Neural progenitor cell (in vitro differentiated cells): Measurements from ENCODE around the gene TRIM69. TPM values are rescaled to one million over a fixed set of nuclear protein-coding genes. Genes with fewer than 3 reads are reported as not detected.

Experiments
- DNase-seq: peaks from one replicate; pipeline ENCODE4 v3.0.0-alpha.2; 2016; ENCODE audit warnings: low spot score
- H2AFZ ChIP-seq: fragments of 200-600 bp; sonication (generic); replicated peaks from 2 replicates; pipeline ENCODE4 v1.6.1; 2016; ENCODE audit warnings: antibody characterized with exemption
- H3F3A ChIP-seq: fragments of 200-600 bp; sonication (generic); 2 replicates; pipeline ENCODE4 v1.6.1; 2016; ENCODE audit warnings: antibody characterized with exemption, low read depth
- H3K27ac ChIP-seq: fragments of 200-600 bp; sonication (generic); 2 replicates; pipeline ENCODE4 v1.5.1; 2016; ENCODE audit warnings: mild to moderate bottlenecking
- H3K27me3 ChIP-seq: fragments of 200-600 bp; sonication (generic); 2 replicates; pipeline ENCODE4 v1.6.1; 2016; ENCODE audit warnings: mild to moderate bottlenecking, moderate library complexity
- H3K36me3 ChIP-seq: fragments of 200-600 bp; sonication (generic); 2 replicates; pipeline ENCODE4 v1.5.1; 2016
- H3K4me1 ChIP-seq: fragments of 200-600 bp; sonication (generic); 2 replicates; pipeline ENCODE4 v1.6.1; 2016; ENCODE audit warnings: mixed run types
- H3K4me2 ChIP-seq: fragments of 200-600 bp; sonication (generic); 2 replicates; pipeline ENCODE4 v1.6.1; 2016
- H3K4me3 ChIP-seq: fragments of 200-600 bp; sonication (generic); 2 replicates; pipeline ENCODE4 v1.5.1; 2016
- H3K79me2 ChIP-seq: fragments of 200-600 bp; sonication (generic); 2 replicates; pipeline ENCODE4 v1.6.1; 2016; ENCODE audit warnings: low read depth
- H3K9ac ChIP-seq: fragments of 200-600 bp; sonication (generic); 2 replicates; pipeline ENCODE4 v1.6.1; 2016
- H3K9me3 ChIP-seq: fragments of 200-600 bp; sonication (generic); 2 replicates; pipeline ENCODE4 v1.5.1; 2016; ENCODE audit warnings: low read depth
- H4K20me1 ChIP-seq: fragments of 200-600 bp; sonication (generic); 2 replicates; pipeline ENCODE4 v1.6.1; 2016; ENCODE audit warnings: low read depth
- H3K27ac Mint-ChIP-seq: 3 replicates; pipeline ENCODE4 v1.8.0; 2021; ENCODE audit warnings: mixed read lengths
- H3K27me3 Mint-ChIP-seq: 2 replicates; pipeline ENCODE4 v1.8.0; 2022; ENCODE audit warnings: low read depth, mild to moderate bottlenecking, inconsistent platforms, moderate library complexity, mixed read lengths; ENCODE audit not compliant: insufficient read depth
- H3K36me3 Mint-ChIP-seq: 3 replicates; pipeline ENCODE4 v1.8.0; 2021; ENCODE audit warnings: mixed read lengths
- H3K4me1 Mint-ChIP-seq: 3 replicates; pipeline ENCODE4 v1.8.0; 2021; ENCODE audit warnings: mixed read lengths
- H3K4me3 Mint-ChIP-seq: 3 replicates; pipeline ENCODE4 v1.8.0; 2021; ENCODE audit warnings: mild to moderate bottlenecking, moderate library complexity, mixed read lengths
- H3K9me3 Mint-ChIP-seq: 3 replicates; pipeline ENCODE4 v1.8.0; 2020; ENCODE audit warnings: mixed read lengths
- CTCF ChIP-seq: fragments of 200-600 bp; sonication (generic); IDR thresholded peaks from 2 replicates; pipeline ENCODE4 v1.5.1; 2017; ENCODE audit warnings: antibody characterized with exemption, mild to moderate bottlenecking
- EZH2 ChIP-seq: fragments of 200-600 bp; sonication (generic); IDR thresholded peaks from 2 replicates; pipeline ENCODE4 v1.6.1; 2017; ENCODE audit warnings: antibody characterized with exemption, mild to moderate bottlenecking, moderate library complexity
- EZH2phosphoT487 ChIP-seq: fragments of 200-600 bp; sonication (generic); IDR thresholded peaks from 2 replicates; pipeline ENCODE4 v1.6.1; 2017; ENCODE audit warnings: antibody characterized with exemption
- total RNA-seq: library from RNA; depleted of rRNA; stranded (reverse); fragments of >200 nt; gene quantifications from 2 replicates; pipeline ENCODE4 v1.2.3, GENCODE V29; 2015; ENCODE audit warnings: low replicate concordance

TRIM69 gene
- total RNA-seq, 1 donor from 2014 or later = 0.51 TPM

DNA sequence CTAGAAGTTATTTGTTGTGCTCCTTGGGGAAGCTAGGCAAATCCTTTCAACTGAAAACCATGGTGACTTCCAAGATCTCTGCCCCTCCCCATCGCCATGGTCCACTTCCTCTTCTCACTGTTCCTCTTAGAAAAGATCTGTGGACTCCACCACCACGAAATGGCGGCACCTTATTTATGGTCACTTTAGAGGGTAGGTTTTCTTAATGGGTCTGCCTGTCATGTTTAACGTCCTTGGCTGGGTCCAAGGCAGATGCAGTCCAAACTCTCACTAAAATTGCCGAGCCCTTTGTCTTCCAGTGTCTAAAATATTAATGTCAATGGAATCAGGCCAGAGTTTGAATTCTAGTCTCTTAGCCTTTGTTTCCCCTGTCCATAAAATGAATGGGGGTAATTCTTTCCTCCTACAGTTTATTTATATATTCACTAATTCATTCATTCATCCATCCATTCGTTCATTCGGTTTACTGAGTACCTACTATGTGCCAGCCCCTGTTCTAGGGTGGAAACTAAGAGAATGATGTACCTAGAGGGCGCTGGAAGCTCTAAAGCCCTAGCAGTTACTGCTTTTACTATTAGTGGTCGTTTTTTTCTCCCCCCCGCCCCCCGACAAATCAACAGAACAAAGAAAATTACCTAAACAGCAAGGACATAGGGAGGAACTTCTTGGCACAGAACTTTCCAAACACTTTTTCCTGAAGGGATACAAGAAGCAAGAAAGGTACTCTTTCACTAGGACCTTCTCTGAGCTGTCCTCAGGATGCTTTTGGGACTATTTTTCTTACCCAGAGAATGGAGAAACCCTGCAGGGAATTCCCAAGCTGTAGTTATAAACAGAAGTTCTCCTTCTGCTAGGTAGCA lies 25.9 kb upstream of the TRIM69 start:
- H3K27me3 ChIP-seq = peaks cover 21% of the 10 kb centered on the region
- H3F3A ChIP-seq = no peaks in the 10 kb centered on the region
- H2AFZ ChIP-seq = peak overlapping the region; percentile 99
- no peaks in the 10 kb centered on the region for H3K79me2 ChIP-seq
- no peaks in the 10 kb centered on the region for H3K9me3 Mint-ChIP-seq
- H3K4me3 Mint-ChIP-seq = peak overlapping the region; percentile 97
- H3K27me3 Mint-ChIP-seq = no peaks in the 10 kb centered on the region
- H3K9ac ChIP-seq = peak overlapping the region; percentile 21
- H4K20me1 ChIP-seq = no peaks in the 10 kb centered on the region
- TF ChIP-seq EZH2 (no peak), CTCF (peak; percentile 29)
- peak overlapping the region; percentile 92 for H3K4me2 ChIP-seq
- H3K27ac Mint-ChIP-seq = peak overlapping the region; percentile 99
- H3K27ac ChIP-seq = no peak overlapping the region
- no peaks in the 10 kb centered on the region for H3K9me3 ChIP-seq
- H3K4me1 ChIP-seq = no peaks in the 10 kb centered on the region
- peak overlapping the region; percentile 80 for H3K4me3 ChIP-seq
- peaks cover 17% of the 10 kb centered on the region for H3K4me1 Mint-ChIP-seq
- peaks cover 2% of the 10 kb centered on the region for H3K36me3 Mint-ChIP-seq
- no peaks in the 10 kb centered on the region for H3K36me3 ChIP-seq
- DNase-seq = no peak

DNA sequence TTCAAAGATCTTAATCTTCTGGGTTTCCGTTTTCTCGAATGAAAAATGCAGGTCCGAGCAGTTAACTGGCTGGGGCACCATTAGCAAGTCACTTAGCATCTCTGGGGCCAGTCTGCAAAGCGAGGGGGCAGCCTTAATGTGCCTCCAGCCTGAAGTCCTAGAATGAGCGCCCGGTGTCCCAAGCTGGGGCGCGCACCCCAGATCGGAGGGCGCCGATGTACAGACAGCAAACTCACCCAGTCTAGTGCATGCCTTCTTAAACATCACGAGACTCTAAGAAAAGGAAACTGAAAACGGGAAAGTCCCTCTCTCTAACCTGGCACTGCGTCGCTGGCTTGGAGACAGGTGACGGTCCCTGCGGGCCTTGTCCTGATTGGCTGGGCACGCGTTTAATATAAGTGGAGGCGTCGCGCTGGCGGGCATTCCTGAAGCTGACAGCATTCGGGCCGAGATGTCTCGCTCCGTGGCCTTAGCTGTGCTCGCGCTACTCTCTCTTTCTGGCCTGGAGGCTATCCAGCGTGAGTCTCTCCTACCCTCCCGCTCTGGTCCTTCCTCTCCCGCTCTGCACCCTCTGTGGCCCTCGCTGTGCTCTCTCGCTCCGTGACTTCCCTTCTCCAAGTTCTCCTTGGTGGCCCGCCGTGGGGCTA lies 25.1 kb upstream of the TRIM69 start, which contains the start of the genes B2M and PATL2:
B2M (plus strand) TSS at position 422 of the 647 bp plus-strand sequence; CDS start at position 452, 30 bp downstream.
PATL2 (minus strand) TSS at position 228 of the 647 bp plus-strand sequence. CDS start 34,833 bp downstream, outside the sequence.
- peak within 1 kb of the TSS; percentile 99 for H2AFZ ChIP-seq
- no peaks in the 10 kb centered on the region for H3K79me2 ChIP-seq
- Mint-ChIP-seq H3K36me3 (peaks cover 4% of the 10 kb centered on the region), H3K27ac (peak within 1 kb of the TSS; percentile 99), H3K9me3 (no peaks in the 10 kb centered on the region), H3K4me3 (peak within 1 kb of the TSS; percentile 97), H3K4me1 (peaks cover 19% of the 10 kb centered on the region), H3K27me3 (no peaks in the 10 kb centered on the region)
- no peaks in the 10 kb centered on the region for H3K9me3 ChIP-seq
- peaks cover 21% of the 10 kb centered on the region for H3K27me3 ChIP-seq
- H3K36me3 ChIP-seq = no peaks in the 10 kb centered on the region
- H3K9ac ChIP-seq = peak within 1 kb of the TSS; percentile 21
- DNase-seq = peak; percentile 97
- TF ChIP-seq EZH2phosphoT487 (no peak), EZH2 (no peak), CTCF (no peak)
- H3F3A ChIP-seq = no peaks in the 10 kb centered on the region
- H3K4me2 ChIP-seq = peak within 1 kb of the TSS; percentile 92
- peak within 1 kb of the TSS; percentile 80 for H3K4me3 ChIP-seq
- no peak within 1 kb of the TSS for H3K27ac ChIP-seq
- H3K4me1 ChIP-seq = no peaks in the 10 kb centered on the region
- no peaks in the 10 kb centered on the region for H4K20me1 ChIP-seq

GRCh38 chr15:44711743-44712345 lies 24.5 kb upstream of the TRIM69 start:
- DNase-seq = peak; percentile 69
- H3K27ac Mint-ChIP-seq = peak overlapping the region; percentile 99

More at GRCh38 chr15:44711743-44712345, 24.5 kb upstream of the TRIM69 start:
- no peak overlapping the region for H3K27ac ChIP-seq
- peak overlapping the region; percentile 11 for H3K9ac ChIP-seq
- no peaks in the 10 kb centered on the region for H3F3A ChIP-seq
- no peaks in the 10 kb centered on the region for H3K36me3 ChIP-seq
- H3K9me3 Mint-ChIP-seq = no peaks in the 10 kb centered on the region
- peaks cover 21% of the 10 kb centered on the region for H3K27me3 ChIP-seq
- H3K9me3 ChIP-seq = no peaks in the 10 kb centered on the region
- H3K27me3 Mint-ChIP-seq = no peaks in the 10 kb centered on the region
- peaks cover 8% of the 10 kb centered on the region for H3K36me3 Mint-ChIP-seq
- H3K4me1 Mint-ChIP-seq = peaks cover 19% of the 10 kb centered on the region
- H3K4me1 ChIP-seq = no peaks in the 10 kb centered on the region
- TF ChIP-seq EZH2phosphoT487 = peak; percentile 52
- no peak for TF ChIP-seq CTCF
- H3K4me3 ChIP-seq = peak overlapping the region; percentile 80
- no peaks in the 10 kb centered on the region for H4K20me1 ChIP-seq
- no peaks in the 10 kb centered on the region for H3K79me2 ChIP-seq
- peak overlapping the region; percentile 92 for H3K4me2 ChIP-seq
- peak overlapping the region; percentile 97 for H3K4me3 Mint-ChIP-seq
- H2AFZ ChIP-seq = peak overlapping the region; percentile 99
